GM21576 (cell line): ENCODE results near the gene NME9.

ENCODE experiments used
- ATAC-seq: cut with Tn5 transposase; IDR thresholded peaks from one replicate; pipeline ENCODE4 v1.9.1; 2021; ENCODE audit warnings: mild to moderate bottlenecking, moderate library complexity; ENCODE audit not compliant: unreplicated experiment

NME9 gene

GRCh38 chr3:138284957-138285477 lies 44.6 kb downstream of the NME9 start:
- ATAC-seq: no peak

GRCh38 chr3:138284079-138284478 lies 45.6 kb downstream of the NME9 start:
- no peak for ATAC-seq

GRCh38 chr3:138282836-138283235 lies 46.8 kb downstream of the NME9 start:
- ATAC-seq: no peak

GRCh38 chr3:138281561-138281960 lies 48.1 kb downstream of the NME9 start:
- no peak for ATAC-seq

GRCh38 chr3:138271189-138271794 lies 58.4 kb downstream of the NME9 start:
- no peak for ATAC-seq

- no peak for ATAC-seq
Measured at GRCh38 chr3:138270245-138270644, 59.4 kb downstream of the NME9 start.

- ATAC-seq: no peak
Measured at GRCh38 chr3:138267083-138267482, 62.6 kb downstream of the NME9 start.

- ATAC-seq: no peak
Measured at GRCh38 chr3:138265745-138266144, 63.9 kb downstream of the NME9 start.

GRCh38 chr3:138263104-138263503 lies 66.5 kb downstream of the NME9 start:
- no peak for ATAC-seq

GRCh38 chr3:138260611-138261010 lies 69.0 kb downstream of the NME9 start:
- ATAC-seq: no peak

- ATAC-seq: no peak
Measured at GRCh38 chr3:138259126-138259525, 70.5 kb downstream of the NME9 start.

- ATAC-seq: no peak
Measured at GRCh38 chr3:138257986-138258385, 71.7 kb downstream of the NME9 start.

- no peak for ATAC-seq
Measured at GRCh38 chr3:138256022-138256421, 73.6 kb downstream of the NME9 start.

GRCh38 chr3:138254216-138254615 lies 75.4 kb downstream of the NME9 start:
- no peak for ATAC-seq

- ATAC-seq: no peak
Measured at GRCh38 chr3:138253609-138254008, 76.0 kb downstream of the NME9 start.
